Keratinocyte (primary cell): ENCODE measurements around the gene TROAP.

Source experiments
- CTCF ChIP-seq, 3 experiments: IDR thresholded peaks in 1 of 3; conservative IDR thresholded peaks in 1 of 3; optimal IDR thresholded peaks in 1 of 3; 2 replicates in 2 of 3; 3 replicates in 1 of 3; pipeline versions ENCODE3 to v1.5.1; 2011; ENCODE audit warnings: low read length in 3 of 3, mild to moderate bottlenecking in 3 of 3, moderate library complexity in 2 of 3, control low read depth in 1 of 3, inconsistent platforms in 1 of 3; ENCODE audit not compliant: insufficient read depth in 2 of 3; ENCODE audit errors: extremely low read depth in 1 of 3
- EZH2 ChIP-seq: IDR thresholded peaks from one replicate; pipeline ENCODE4 v1.6.1; 2012; ENCODE audit warnings: inconsistent platforms, mild to moderate bottlenecking, low read length, moderate library complexity

GRCh38 chr12:49288922-49289555 is 34.0 kb upstream of the TROAP start:
- TF ChIP-seq CTCF (optimal IDR thresholded peaks at IDR 0.05 in 1 of 3, IDR thresholded peaks at IDR 0.05 in 1 of 3, conservative IDR thresholded peaks at IDR 0.05 in 1 of 3; ENCODE audit: extremely low read depth in 1 of 3, insufficient read depth in 2 of 3, low read length in 3 of 3) (no peak), EZH2 (no peak)
